Adipose tissue (tissue), 3 donors: ENCODE results near the gene FCN1. TPM values are rescaled to one million over a fixed set of nuclear protein-coding genes. Genes with fewer than 3 reads are reported as not detected.

Experiments used
- H3K27ac ChIP-seq: one replicate; pipeline ENCODE4 v1.5.1; 2013; ENCODE audit warnings: low read depth, low read length
- WGBS, 3 donors: extraction: QIAGEN DNeasy Blood & Tissue Kit; methylation state at CpG; one replicate each; pipeline ENCODE4 v1.1.7; 2013; 5-methylcytosine and 5-hydroxymethylcytosine counted together
- polyA plus RNA-seq, 3 donors: library from polyadenylated mRNA; stranded (reverse); fragments of 200-250 nt; gene quantifications; one replicate each; pipeline ENCODE4 v1.2.3, GENCODE V29; 2013
- donor health status: healthy with polysubstance abuse.
- donor health status: Bipolar disorder and iron deficiency.
- donor health status: healthy.

The FCN1 gene
- polyA plus RNA-seq, 3 donors, result 1.7 to 43.4 (median 7.0) TPM

DNA sequence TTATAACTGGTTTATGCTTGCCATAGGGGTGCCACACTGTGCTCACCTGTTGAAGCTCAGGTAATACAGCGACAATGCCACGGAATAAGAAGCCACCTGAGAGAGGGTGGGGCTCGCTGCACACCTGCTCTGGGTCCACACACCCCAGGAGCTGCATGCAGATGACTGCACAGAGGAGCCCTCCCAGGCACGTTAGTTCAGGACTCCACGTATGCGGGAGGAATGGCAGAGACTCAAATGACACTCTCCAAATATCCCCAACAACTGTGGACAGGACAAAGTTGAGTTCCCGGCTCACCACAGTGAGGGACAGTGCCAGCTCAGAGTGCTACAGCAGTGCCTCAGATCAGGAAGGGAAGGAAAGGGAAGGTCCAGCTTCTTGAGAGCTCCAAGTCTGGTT, 5.8 kb upstream of the FCN1 start:
- H3K27ac ChIP-seq, result no peak overlapping the region
- 69 to 90% (median 89%) methylated on average over 7 of the region's 7 CpGs for WGBS, 3 donors

DNA sequence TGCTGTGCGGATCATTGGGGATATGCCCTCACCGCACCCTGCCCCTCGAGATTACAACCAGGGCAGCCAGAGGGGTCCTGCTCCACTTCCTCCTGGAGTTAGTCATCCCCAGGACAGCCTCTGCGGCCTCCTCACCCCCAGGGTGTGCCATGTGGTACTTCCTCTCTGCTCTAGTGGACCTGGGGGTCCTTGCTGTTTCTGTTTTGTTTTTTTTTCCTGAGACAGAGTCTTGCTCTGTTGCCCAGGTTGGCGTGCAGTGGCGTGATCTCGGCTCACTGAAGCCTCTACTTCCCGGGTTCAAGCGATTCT, 5.2 kb upstream of the FCN1 start:
- no peak overlapping the region for H3K27ac ChIP-seq
- 66 to 81% (median 70%) methylated on average over 9 of the region's 9 CpGs for WGBS, 3 donors

DNA sequence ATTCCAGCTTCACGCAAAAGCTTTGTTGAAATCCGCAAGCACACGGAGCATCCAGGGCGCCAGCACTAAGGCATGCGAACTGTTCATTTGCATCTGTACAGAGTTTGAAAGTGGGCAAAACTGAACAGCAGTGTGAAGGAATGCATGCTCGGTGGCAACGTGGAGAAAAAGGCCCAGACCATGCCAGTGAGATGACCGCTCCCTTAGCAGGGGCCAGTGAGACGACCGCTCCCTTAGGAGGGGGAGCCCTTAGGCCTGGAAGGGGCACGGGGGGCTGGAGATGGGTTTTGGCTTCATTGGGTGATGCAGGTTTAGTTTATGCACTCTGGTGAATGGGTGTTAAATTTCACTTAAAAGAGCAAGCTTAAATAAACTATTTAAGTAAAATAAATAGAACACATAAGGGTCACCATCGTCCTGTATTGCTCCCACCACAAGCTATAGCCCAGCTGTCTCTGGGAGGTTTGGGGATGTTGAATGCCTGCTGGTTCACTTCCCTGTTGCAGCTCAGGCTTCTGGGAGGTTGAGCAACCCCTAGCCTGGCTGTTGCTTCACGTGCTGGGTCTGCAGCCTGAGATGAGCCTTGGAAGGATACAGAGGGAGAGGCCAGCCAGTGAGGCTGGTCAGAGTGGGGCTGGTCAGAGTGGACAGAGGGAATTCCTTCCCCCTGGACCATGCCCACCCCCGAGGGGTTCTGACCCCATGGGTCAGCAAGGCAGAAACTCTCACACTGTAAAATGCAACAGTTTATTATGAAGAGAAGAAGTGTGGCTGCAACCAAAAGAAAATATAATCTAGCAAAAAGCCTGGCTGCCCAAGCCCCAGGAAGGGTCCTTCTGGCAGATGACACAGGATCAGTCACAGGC, 4.6 kb upstream of the FCN1 start:
- 70 to 75% (median 72%) methylated on average over 14 of the region's 14 CpGs for WGBS, 3 donors
- H3K27ac ChIP-seq, result no peak overlapping the region

DNA sequence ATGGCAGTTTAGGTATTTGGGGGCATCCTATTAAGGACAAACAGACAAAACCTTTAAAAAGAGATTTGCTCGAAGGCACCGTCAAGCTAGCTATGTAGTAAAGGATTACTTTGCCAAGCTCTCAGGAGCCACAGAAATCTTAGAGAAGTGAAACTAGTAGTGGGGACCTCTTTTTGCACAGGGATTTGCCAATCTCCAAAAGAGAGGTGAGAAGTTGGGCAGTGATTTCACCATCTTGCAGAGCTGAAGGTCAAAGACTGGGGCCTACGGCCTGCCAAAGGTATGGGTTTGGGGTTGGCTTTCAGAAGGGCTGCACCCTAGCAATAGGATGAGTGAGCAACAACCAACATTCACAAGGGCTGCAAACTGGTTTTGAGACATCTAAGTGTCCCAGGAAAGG, 1.6 kb upstream of the FCN1 start:
- H3K27ac ChIP-seq, result no peak overlapping the region
- 68 to 85% (median 73%) methylated on average over 3 of the region's 3 CpGs for WGBS, 3 donors

DNA sequence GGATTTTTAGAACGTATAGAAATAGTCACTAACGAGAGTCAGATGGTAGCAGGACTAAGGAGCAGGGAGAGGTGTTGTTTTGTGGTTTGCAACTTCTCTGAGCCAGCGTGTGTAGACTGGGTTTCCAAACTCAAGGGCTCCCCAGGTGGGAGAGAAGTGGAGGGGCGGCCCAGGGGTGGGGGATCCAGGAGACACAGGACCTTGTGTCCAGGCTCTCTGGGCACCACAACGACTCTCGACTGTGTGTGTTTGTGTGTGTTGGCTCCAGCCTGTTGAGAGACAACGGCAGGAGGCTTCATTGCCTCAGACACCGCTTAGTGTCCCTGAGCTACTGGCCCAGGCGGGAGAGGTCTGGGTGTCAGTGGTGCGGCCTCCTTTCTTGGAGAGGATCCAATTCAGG, 934 bp upstream of the FCN1 start:
- H3K27ac ChIP-seq, result no peak overlapping the region
- 84 to 89% (median 88%) methylated on average over 10 of the region's 10 CpGs for WGBS, 3 donors

DNA sequence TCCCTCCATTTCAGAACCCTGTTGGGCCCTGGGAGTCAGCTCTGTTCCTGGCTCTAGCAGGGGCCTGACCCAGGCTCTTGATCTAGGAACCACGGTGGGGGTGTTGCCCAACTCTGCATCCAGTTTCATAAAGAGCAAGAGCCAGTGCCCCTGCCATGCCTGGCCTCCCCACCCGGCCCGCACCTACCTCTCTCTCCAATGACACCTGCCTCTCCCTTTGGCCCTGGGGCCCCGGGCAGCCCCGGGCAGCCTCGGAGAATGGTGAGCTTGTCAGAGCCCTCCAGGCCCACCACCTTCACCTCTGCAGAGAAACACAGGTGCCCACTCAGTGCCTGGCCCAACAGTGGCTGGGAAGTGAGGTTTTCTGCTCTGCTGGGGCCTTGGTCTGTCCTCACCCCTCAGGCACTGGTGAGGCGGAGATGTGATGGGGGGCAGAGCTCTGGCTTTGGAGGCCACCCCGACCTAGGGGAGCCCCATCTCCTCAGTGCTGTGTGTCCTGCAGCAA, 1.5 kb downstream of the FCN1 start:
- 68 to 78% (median 77%) methylated on average over 8 of the region's 8 CpGs for WGBS, 3 donors
- H3K27ac ChIP-seq, result no peak overlapping the region

DNA sequence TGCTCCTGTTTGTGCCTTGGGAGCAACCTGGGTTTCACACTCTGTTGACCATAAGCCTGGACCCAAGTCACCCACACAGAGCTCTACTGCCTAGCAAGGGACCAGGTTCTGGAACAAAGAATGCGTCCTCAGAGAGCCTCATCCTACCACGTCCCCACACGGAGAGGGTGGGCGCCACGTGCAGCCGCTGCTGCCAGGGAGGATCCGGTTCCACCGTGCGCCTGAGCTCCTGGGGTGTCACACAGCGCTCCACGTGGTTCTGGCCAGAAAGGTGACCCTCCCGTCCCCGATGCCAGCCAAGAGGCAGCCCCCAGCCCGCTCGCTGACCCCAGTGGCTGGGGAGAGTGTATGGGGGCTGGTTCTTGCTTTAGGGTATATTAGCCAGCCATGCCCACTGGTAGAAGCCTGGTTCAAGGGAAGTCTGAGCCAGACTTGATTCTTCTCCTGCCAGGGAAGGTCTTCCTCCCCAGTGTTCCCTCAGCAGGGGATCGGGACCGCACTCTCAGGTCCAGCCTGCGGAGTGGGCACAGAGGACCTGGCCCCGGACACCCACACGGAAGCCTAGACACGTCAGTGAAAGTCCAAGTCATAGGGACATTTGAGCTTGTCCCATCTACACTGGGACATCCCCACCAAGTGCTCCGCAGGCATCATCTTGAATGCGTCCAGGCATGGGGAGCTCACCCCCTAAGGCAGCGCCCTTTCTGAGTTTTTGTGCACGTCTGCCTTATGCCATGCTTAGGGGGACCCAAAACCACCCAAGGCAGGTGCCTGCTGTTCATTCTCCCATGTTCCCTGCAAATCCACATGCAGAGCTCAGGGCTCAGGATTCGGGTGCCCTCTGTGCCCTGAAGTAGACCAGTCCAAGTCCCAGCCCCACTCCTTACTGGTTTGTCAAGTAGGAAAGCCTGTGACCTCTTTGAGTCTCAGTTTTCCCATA, 2.4 kb downstream of the FCN1 start:
- WGBS, 3 donors, result 80 to 90% (median 89%) methylated on average over 25 to 26 of the region's 26 CpGs
- no peak overlapping the region for H3K27ac ChIP-seq

DNA sequence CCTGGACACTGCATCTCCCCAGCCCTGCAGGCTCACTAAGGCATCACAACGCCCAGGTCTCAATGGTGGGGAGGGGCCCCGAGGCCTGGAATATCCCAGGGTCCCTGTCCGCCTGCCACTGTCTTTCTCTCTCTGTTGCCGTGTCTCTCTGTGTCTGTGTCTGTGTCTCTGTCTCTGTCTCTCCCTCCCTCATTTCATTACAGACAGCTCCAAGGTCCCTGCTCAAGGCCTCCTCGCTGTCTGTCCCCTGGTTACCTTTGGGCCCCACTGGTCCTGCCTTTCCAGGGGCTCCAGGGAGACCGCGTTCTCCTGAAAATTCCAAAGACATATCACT, 3.2 kb downstream of the FCN1 start:
- 52 to 81% (median 75%) methylated on average over 7 of the region's 7 CpGs for WGBS, 3 donors
- no peak overlapping the region for H3K27ac ChIP-seq

DNA sequence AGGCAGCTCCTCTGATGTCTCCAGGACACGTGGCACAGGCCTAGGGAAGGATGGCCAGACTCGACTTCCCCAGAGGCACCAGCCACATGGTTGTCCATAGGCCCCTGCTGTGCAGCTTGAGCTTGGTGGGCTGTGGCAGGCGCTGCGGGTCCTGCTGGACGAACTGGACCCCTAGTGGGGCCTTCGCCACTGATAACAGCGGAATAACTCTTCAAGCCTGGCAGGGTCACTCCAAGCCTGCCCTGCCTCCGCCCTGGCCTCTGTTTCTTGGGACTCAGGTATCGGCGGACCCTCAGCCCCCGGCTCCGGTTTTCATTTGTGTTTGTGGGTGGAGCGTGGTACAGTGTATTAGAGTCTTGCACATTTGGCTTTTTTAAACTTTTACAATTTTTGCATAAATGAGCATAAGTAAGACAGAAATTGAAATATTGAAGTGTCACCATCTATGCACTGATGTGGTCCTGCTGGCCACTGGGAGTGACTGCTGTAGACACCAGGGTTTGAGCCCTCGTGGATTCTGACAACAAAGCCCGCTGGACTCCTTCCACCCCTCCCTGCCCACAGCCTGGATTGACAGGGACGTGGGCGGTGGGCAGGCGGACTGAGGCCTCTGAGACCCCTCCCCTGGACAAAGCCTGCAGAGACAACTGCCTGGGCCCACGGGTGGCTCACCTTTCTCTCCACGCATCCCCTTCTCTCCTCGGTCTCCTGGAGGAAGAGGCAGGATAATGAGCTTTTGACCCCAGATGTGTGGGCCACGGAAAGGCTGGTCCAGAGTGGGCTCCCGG, 3.8 kb downstream of the FCN1 start:
- no peak overlapping the region for H3K27ac ChIP-seq
- 79 to 92% (median 89%) methylated on average over 23 of the region's 23 CpGs for WGBS, 3 donors

DNA sequence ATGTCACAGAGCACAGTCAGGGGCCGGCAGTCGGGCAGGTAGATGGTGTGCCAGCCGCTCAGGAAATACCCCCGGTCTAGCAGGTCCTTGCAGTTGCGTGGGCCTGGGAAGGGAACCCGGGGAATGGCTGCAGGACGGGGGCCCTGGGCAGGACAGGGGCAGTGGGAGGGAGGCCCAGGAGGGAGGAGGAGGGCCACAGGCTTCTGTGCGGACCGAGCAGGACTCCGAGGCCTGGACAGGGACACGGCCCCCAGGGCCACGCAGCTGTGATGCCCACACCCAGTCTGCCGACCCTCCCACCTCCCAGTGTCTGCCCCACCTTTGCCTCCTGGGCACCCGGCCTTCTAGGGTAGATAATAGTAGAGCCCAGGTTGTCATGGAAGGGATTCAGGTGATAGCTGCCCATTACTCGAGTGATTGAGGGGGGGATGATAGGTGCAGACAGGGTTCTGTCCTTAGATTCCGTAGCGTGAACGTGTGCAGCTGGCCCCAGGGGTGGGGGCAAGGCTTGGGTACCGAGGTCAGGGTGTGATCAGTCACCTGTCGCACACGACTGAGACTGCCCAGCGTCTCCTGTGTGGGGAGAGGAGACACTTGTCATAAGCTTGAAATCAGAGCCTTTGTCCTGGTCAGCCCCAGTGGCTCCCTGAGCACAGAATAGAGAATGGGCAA, 4.5 kb downstream of the FCN1 start:
- H3K27ac ChIP-seq, result no peak overlapping the region
- 62 to 91% (median 88%) methylated on average over 18 to 22 of the region's 22 CpGs for WGBS, 3 donors

DNA sequence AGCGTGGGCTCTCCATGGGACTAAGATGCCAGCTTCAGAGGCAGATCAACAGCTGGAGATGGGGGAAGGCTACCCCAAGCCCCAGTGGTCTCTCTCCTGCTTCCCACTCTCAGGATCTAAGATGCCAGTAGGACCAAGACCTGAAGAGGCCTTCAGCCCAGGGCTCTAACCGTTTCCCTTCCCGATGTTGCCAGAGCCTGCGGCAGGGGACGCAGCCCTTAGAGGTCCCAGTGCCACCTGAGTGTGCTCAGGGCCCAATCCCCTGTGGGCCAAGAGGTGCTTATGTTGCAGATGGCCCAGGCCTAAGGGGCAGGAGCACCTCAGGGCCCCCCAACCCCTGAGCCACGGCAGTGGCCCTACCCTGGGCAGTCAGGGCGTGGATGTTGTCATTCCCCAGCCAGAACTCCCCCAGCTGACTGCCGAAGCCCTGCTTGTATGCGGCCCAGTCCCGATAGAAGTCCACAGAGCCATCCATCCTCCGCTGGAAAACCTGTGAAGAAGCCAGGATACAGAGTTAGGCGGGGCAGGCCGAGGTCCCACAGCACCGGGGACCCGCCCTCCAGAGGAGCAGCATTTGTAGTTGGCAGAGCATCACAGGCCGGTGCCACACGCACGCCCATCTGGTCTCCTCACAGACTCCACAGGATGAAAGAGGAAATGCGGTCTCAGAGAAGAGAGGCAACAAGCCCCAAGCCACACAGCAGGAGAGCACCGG, 5.4 kb downstream of the FCN1 start:
- no peak overlapping the region for H3K27ac ChIP-seq
- 80 to 92% (median 91%) methylated on average over 20 of the region's 20 CpGs for WGBS, 3 donors

DNA sequence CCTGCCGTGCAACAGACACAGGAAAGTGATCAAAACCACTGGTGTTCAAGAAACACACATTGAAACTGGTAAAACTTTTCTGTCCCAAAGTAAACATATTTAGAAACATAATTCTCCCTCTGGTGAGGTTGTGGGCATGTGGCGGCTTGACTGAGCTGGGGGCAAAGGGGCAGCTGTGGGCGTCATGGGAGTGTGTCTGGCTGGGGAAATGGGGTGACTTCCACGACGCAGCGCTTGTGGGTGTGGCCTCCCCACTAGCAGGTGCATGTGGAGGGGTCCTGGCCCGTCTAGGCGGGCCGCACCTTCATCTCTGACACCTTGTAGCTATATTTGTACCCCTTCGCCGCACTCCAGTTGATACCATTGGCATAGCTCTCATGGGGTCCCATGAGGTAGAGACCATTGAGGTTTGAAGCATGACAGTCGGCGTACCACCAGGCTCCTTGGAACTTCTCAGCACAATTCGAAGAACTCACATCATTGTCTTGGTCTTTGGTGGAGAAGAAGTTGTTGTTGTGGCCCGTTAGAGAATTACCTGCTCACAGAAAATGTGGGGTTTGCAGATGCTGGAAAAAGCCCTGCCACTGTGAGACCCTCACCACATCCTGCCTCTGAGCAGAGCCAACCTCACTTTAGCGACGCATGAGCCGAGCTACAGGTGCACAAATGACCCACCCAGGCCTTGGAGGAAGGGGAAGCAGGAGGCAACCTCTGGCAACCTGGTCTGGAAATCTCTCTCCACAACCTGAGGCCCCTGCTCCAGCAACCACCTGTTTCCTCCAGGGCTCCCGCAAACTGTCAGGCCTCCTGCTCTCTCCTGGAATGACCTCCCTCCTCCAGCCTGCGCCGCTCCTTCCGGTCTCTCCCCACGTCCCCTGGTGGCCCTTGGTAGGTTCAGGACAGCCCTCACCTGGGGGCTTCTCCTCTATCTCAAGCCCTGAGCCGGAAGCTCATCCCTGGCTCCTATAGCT, 7.9 kb downstream of the FCN1 start:
- H3K27ac ChIP-seq, result no peak overlapping the region
- 77 to 82% (median 79%) methylated on average over 24 of the region's 24 CpGs for WGBS, 3 donors

DNA sequence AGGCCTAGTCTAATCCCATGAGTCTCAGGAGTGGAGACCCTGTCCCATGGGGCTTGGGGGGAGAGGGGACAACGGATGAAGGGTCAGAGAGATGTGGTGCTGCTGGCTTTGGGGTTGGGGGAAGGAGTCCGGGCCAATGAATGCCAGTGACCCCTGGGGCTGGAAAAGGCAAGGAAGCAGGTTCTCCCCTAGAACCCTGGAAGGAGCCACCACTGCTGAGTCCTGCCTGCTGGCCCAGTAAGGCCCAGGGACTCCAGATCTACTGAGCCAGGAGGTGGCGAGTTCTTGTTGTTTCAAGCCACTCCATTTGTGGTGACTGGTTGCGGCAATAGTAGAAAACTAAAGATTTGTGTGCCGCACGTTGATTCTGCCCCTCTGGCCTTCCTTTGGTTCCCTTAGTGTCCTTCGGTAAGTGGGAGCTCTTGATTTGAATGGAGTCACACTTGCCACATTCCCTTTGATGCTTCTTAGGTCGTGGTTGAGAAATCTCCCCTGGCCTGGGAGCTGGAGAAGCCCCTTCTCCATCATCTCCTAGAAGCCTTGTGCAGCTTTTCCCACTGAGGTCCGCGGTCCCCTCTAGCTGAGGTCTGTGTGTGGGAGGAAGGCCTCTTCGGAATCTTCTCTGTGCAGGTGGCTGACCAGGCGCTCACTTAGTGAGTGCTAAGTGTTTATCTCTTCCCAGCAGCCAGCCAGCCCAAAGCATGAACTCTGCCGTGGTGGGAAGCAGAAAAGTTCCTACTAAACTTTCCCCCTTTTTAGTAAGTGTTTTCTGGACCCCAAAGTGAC, 9.0 kb downstream of the FCN1 start:
- 83 to 88% (median 83%) methylated on average over 13 of the region's 13 CpGs for WGBS, 3 donors

DNA sequence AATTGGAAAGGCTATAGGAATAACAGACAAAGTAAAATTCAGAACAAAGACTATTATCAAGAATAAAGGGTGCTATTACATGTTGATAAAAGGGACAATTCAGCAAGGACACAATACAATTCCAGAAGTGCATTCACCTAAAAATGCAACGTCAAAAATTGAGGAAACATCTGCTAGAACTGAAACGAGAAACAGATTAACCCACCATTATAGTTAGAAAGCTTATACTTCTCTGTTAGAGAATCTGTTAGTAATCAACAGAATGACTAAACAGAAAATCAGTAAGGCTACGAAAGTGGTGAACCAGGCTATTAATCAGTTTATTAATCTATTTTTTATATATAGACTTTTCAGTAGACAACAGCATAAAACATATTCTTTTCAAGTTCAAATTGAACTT, 14.8 kb downstream of the FCN1 start:
- H3K27ac ChIP-seq, result no peak overlapping the region
- 23 to 64% (median 24%) methylated on average over 3 of the region's 3 CpGs for WGBS, 3 donors

More for the DNA sequence above, 9.0 kb downstream of the FCN1 start:
- no peak overlapping the region for H3K27ac ChIP-seq

DNA sequence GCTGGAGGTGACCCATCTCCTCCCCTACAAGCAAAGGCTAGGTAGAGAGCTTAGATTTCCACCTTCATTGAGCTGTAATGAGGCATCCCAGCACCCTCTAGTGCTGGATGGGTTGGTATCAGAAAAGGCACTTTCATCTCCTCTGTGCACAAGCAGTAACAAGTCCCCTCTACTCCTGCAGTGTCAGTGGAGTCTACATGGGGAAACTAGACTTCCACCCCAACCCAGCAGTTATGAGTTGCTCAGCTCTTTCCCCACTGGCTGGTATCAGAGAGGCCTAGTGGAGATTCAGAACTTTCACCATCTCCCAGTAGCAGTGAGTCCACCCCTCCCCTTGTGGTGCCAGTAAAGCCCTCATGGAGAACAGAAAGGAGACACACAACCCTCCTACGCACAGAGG, 17.9 kb downstream of the FCN1 start:
- WGBS, 3 donors, result 81 to 100% (median 97%) methylated on average over 1 of the region's 1 CpG
- H3K27ac ChIP-seq, result no peak overlapping the region

DNA sequence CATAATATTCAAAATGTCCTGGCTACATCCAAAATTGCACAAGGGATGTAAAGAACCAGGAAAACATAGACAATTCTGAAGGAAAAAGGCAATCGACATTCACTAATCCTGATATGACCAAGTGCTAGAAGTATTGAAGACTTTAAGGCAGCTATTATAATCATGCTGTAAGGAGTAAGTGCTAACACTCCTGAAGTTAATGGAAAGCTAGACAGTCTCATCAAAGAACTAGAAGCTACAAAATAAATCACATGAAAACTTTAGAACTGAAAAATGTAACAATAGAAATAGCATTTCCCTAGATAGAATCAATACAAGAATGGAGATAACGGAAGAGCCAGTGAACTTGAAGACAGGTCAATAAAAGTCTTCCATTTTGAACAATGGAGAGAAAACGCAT, 18.5 kb downstream of the FCN1 start:
- no peak overlapping the region for H3K27ac ChIP-seq
- WGBS, 3 donors, result 76 to 81% (median 77%) methylated on average over 3 of the region's 3 CpGs
